Panc1 (cell line): ENCODE data around the gene TMEM266.
"Not testable (repeated sequence)": the region's sequence is repeated elsewhere in the genome, so short reads cannot be mapped to it uniquely, and the experiment has no call there.

Experiments used
- POLR2AphosphoS5 ChIP-seq: IDR thresholded peaks from 2 replicates; pipeline ENCODE4 v1.6.1; 2012; ENCODE audit warnings: mild to moderate bottlenecking, low read depth, low read length, moderate library complexity
- SIN3A ChIP-seq: IDR thresholded peaks from 2 replicates; pipeline ENCODE4 v1.6.1; 2012; ENCODE audit warnings: low read depth, mild to moderate bottlenecking, low read length, moderate library complexity, borderline replicate concordance; ENCODE audit not compliant: insufficient read depth
- TF ChIP-seq, protein P1 (sequence below): fragments of 450-650 bp; IDR thresholded peaks from 2 replicates; pipeline ENCODE4 v1.5.1; 2017; ENCODE audit warnings: mild to moderate bottlenecking
- TF ChIP-seq, protein P2 (sequence below), 2 experiments: IDR thresholded peaks; 2 replicates each; pipeline ENCODE4 v1.6.1; 2011 to 2012; ENCODE audit warnings: low read depth in 2 of 2, control low read depth in 1 of 2, low read length in 1 of 2, mild to moderate bottlenecking in 1 of 2, moderate library complexity in 1 of 2; ENCODE audit not compliant: insufficient read depth in 1 of 2

DNA sequence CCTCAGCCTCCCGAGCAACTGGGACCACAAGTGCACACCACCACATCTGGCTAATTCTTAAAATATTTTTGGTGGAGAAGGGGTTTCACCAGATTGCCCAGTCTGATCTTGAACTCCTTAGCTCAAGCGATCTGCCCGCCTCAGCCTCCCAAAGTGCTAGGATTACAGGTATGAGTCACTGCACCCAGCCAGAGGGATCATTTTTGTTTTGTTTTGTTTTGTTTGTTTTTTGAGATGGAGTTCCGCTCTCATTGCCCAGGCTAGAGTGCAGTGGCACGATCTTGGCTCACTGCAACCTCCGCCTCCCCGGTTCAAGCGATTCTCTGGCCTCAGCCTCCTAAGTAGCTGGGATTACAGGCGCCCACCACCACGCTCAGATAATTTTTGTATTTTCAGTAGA lies 5.6 kb upstream of the TMEM266 start:
- TF ChIP-seq, protein P1, sequence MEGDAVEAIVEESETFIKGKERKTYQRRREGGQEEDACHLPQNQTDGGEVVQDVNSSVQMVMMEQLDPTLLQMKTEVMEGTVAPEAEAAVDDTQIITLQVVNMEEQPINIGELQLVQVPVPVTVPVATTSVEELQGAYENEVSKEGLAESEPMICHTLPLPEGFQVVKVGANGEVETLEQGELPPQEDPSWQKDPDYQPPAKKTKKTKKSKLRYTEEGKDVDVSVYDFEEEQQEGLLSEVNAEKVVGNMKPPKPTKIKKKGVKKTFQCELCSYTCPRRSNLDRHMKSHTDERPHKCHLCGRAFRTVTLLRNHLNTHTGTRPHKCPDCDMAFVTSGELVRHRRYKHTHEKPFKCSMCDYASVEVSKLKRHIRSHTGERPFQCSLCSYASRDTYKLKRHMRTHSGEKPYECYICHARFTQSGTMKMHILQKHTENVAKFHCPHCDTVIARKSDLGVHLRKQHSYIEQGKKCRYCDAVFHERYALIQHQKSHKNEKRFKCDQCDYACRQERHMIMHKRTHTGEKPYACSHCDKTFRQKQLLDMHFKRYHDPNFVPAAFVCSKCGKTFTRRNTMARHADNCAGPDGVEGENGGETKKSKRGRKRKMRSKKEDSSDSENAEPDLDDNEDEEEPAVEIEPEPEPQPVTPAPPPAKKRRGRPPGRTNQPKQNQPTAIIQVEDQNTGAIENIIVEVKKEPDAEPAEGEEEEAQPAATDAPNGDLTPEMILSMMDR = not testable (repeated sequence)
- TF ChIP-seq POLR2AphosphoS5, SIN3A: not testable (repeated sequence)
- TF ChIP-seq, protein P2, sequence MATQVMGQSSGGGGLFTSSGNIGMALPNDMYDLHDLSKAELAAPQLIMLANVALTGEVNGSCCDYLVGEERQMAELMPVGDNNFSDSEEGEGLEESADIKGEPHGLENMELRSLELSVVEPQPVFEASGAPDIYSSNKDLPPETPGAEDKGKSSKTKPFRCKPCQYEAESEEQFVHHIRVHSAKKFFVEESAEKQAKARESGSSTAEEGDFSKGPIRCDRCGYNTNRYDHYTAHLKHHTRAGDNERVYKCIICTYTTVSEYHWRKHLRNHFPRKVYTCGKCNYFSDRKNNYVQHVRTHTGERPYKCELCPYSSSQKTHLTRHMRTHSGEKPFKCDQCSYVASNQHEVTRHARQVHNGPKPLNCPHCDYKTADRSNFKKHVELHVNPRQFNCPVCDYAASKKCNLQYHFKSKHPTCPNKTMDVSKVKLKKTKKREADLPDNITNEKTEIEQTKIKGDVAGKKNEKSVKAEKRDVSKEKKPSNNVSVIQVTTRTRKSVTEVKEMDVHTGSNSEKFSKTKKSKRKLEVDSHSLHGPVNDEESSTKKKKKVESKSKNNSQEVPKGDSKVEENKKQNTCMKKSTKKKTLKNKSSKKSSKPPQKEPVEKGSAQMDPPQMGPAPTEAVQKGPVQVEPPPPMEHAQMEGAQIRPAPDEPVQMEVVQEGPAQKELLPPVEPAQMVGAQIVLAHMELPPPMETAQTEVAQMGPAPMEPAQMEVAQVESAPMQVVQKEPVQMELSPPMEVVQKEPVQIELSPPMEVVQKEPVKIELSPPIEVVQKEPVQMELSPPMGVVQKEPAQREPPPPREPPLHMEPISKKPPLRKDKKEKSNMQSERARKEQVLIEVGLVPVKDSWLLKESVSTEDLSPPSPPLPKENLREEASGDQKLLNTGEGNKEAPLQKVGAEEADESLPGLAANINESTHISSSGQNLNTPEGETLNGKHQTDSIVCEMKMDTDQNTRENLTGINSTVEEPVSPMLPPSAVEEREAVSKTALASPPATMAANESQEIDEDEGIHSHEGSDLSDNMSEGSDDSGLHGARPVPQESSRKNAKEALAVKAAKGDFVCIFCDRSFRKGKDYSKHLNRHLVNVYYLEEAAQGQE (IDR thresholded peaks at IDR 0.05; ENCODE audit: insufficient read depth in 1 of 2, low read depth in 2 of 2, low read length in 1 of 2) = not testable (repeated sequence)
